OCI-LY1 (cell line): ENCODE results near the gene PHOX2B.

ENCODE experiments used
- H2AFZ ChIP-seq: fragments of 200-600 bp; sonication (generic), shearing (Covaris generic); 2 replicates; pipeline ENCODE4 v1.6.0; 2014; ENCODE audit warnings: antibody characterized with exemption, mild to moderate bottlenecking, low read length
- H3F3A ChIP-seq: fragments of 200-600 bp; sonication (generic), shearing (Covaris generic); 2 replicates; pipeline ENCODE4 v1.6.0; 2014; ENCODE audit warnings: mild to moderate bottlenecking, antibody characterized with exemption, low read length, moderate library complexity; ENCODE audit not compliant: insufficient read depth
- H3K27ac ChIP-seq: fragments of 200-600 bp; sonication (generic); 2 replicates; pipeline ENCODE4 v1.5.1; 2014; ENCODE audit warnings: low read length, mixed run types, mild to moderate bottlenecking, low read depth; ENCODE audit not compliant: poor library complexity, severe bottlenecking
- H3K27me3 ChIP-seq: fragments of 200-600 bp; sonication (generic); 2 replicates; pipeline ENCODE4 v1.6.0; 2014; ENCODE audit warnings: antibody characterized with exemption, mild to moderate bottlenecking, low read length, moderate library complexity; ENCODE audit not compliant: insufficient read depth
- H3K36me3 ChIP-seq: fragments of 200-600 bp; sonication (generic); 2 replicates; pipeline ENCODE4 v1.6.1; 2014; ENCODE audit warnings: mild to moderate bottlenecking, antibody characterized with exemption, low read length, moderate library complexity, mixed read lengths; ENCODE audit not compliant: insufficient read depth
- H3K4me1 ChIP-seq: fragments of 200-600 bp; sonication (generic); 2 replicates; pipeline ENCODE4 v1.5.1; 2014; ENCODE audit warnings: mild to moderate bottlenecking, low read length, moderate library complexity; ENCODE audit not compliant: insufficient read depth, severe bottlenecking
- H3K4me2 ChIP-seq: fragments of 200-600 bp; sonication (generic), shearing (Covaris generic); 2 replicates; pipeline ENCODE4 v1.6.1; 2014; ENCODE audit warnings: low read length
- H3K4me3 ChIP-seq: fragments of 200-600 bp; sonication (generic); 2 replicates; pipeline ENCODE4 v1.5.1; 2014; ENCODE audit warnings: low read length, low read depth, mild to moderate bottlenecking, mixed read lengths; ENCODE audit not compliant: poor library complexity, severe bottlenecking
- H3K79me2 ChIP-seq: fragments of 200-600 bp; shearing (Covaris generic); 2 replicates; pipeline ENCODE4 v1.6.1; 2016; ENCODE audit warnings: mixed run types, low read length, mixed read lengths; ENCODE audit not compliant: insufficient read depth
- H3K9ac ChIP-seq: fragments of 200-600 bp; sonication (generic), shearing (Covaris generic); 2 replicates; pipeline ENCODE4 v1.6.1; 2014; ENCODE audit warnings: mild to moderate bottlenecking, low read length, mixed read lengths
- H3K9me2 ChIP-seq: fragments of 200-600 bp; sonication (generic), shearing (Covaris generic); 2 replicates; pipeline ENCODE4 v1.6.1; 2014; ENCODE audit warnings: low read depth, mild to moderate bottlenecking, low read length, mixed read lengths
- H3K9me3 ChIP-seq: fragments of 200-600 bp; shearing (Covaris generic); 2 replicates; pipeline ENCODE4 v1.6.1; 2014; ENCODE audit warnings: low read length, mixed read lengths
- H4K20me1 ChIP-seq: fragments of 200-600 bp; sonication (generic), shearing (Covaris generic); 2 replicates; pipeline ENCODE4 v1.6.0; 2016; ENCODE audit warnings: mild to moderate bottlenecking, low read length; ENCODE audit not compliant: insufficient read depth
- CTCF ChIP-seq: fragments of 200-600 bp; sonication (generic), shearing (Covaris generic); IDR thresholded peaks from 2 replicates; pipeline ENCODE4 v1.5.1; 2017; ENCODE audit warnings: mild to moderate bottlenecking, antibody characterized with exemption, low read length, moderate library complexity, mixed read lengths
- EZH2 ChIP-seq: fragments of 200-600 bp; sonication (generic), shearing (Covaris generic); IDR thresholded peaks from 2 replicates; pipeline ENCODE4 v1.8.0; 2017; ENCODE audit warnings: borderline replicate concordance, mixed run types, mild to moderate bottlenecking, antibody characterized with exemption, low read length, moderate library complexity, mixed read lengths

Gene PHOX2B

DNA sequence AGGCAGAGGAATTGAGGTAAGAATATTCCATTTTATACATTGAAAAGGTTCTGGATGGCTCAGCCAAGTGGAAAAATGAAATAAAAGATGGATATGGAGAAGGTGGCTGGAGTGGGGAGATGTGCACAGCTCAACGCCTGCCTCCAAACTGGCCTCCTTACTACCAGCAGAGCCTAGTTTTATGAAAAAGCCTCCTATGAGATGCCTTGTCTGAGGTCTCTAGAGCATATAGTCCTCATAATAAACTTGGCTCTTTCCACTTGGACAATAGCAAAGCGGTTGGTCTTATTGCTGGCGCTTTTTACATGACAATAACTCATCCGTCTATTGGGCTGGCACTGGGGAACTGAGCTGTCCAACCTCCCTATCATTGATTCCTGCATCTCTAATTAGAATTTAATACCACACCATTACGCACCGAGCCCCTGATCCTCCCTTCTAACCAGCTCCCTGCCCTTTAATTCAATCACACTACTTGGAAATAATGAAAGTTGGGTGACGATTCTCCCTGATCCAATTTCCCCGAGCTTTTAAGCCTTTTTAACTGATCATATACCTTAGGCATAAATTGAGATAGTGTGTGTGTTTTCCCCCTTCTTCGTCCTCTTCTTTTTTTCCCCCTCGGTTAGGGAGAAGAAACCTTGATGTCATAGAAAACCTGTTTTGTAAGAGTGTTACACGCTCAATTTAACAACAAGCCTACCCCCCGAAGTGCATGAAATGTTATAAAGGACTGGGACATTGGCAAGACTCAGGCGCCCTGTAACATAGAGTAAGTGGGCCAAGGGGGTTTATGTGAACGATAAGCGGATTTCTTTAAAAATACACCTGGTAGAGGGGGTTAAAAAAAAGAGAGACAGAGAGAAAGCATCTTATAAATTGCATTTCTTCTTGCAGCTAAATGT, at the start of gene PHOX2B:
TSS of gene PHOX2B (minus strand) at position 155 of the 905 bp plus-strand sequence. CDS start at position 40, 115 bp downstream.
- no peaks in the 10 kb centered on the region for H3K27me3 ChIP-seq
- no peak within 1 kb of the TSS for H3K27ac ChIP-seq
- H3K9me2 ChIP-seq: no peaks in the 10 kb centered on the region
- H4K20me1 ChIP-seq: no peaks in the 10 kb centered on the region
- H3K9me3 ChIP-seq: no peaks in the 10 kb centered on the region
- no peaks in the 10 kb centered on the region for H3K4me1 ChIP-seq
- TF ChIP-seq CTCF (no peak), EZH2 (no peak)
- no peak within 1 kb of the TSS for H2AFZ ChIP-seq
- H3K9ac ChIP-seq: no peak within 1 kb of the TSS
- no peaks in the 10 kb centered on the region for H3F3A ChIP-seq
- no peaks in the 10 kb centered on the region for H3K79me2 ChIP-seq
- H3K4me3 ChIP-seq: no peak within 1 kb of the TSS
- no peak within 1 kb of the TSS for H3K4me2 ChIP-seq
- H3K36me3 ChIP-seq: no peaks in the 10 kb centered on the region

- Histone ChIP-seq H3K4me1 (no peaks in the 10 kb centered on the region), H3K9ac (no peak overlapping the region), H3K27me3 (no peaks in the 10 kb centered on the region), H3K9me2 (no peaks in the 10 kb centered on the region), H3K79me2 (no peaks in the 10 kb centered on the region), H2AFZ (no peak overlapping the region), H3K9me3 (no peaks in the 10 kb centered on the region), H3K27ac (no peak overlapping the region), H3K36me3 (no peaks in the 10 kb centered on the region), H3K4me2 (no peak overlapping the region), H3F3A (no peaks in the 10 kb centered on the region), H3K4me3 (no peak overlapping the region), H4K20me1 (no peaks in the 10 kb centered on the region)
- no peak for TF ChIP-seq EZH2
Observed at GRCh38 chr4:41797260-41797659, 48.7 kb upstream of the PHOX2B start.

GRCh38 chr4:41796545-41797210, 48.2 kb upstream of the PHOX2B start:
- Histone ChIP-seq H4K20me1 (no peaks in the 10 kb centered on the region), H3K4me1 (no peaks in the 10 kb centered on the region), H2AFZ (no peak overlapping the region), H3K79me2 (no peaks in the 10 kb centered on the region), H3K9me3 (no peaks in the 10 kb centered on the region), H3K9me2 (no peaks in the 10 kb centered on the region), H3K4me3 (no peak overlapping the region), H3K27ac (no peak overlapping the region), H3K36me3 (no peaks in the 10 kb centered on the region), H3K27me3 (no peaks in the 10 kb centered on the region), H3K4me2 (no peak overlapping the region), H3F3A (no peaks in the 10 kb centered on the region), H3K9ac (no peak overlapping the region)
- no peak for TF ChIP-seq EZH2
- TF ChIP-seq CTCF: no peak
